Right lung (tissue), 5 donors: ENCODE measurements around the gene KLC4. TPM values are rescaled to one million over a fixed set of nuclear protein-coding genes. Genes with fewer than 3 reads are reported as not detected.
"Not testable (repeated sequence)": the region's sequence is repeated elsewhere in the genome, so short reads cannot be mapped to it uniquely, and the experiment has no call there.

Experiments
- DNase-seq, 2 donors: peaks; one replicate each; pipeline ENCODE4 v3.0.0-alpha.2; 2013
- polyA plus RNA-seq, 5 donors: library from polyadenylated mRNA; unstranded; fragments of 120-200 nt; gene quantifications; one replicate each; pipeline versions ENCODE4 v1.2.1 to v1.2.3, GENCODE V29; 2013; ENCODE audit warnings: inconsistent platforms in 1 of 5, low replicate concordance in 1 of 5; ENCODE audit not compliant: insufficient read length in 5 of 5, insufficient read depth in 1 of 5

KLC4 gene
- polyA plus RNA-seq, 5 donors = 44.0 to 59.8 (median 45.1) TPM

DNA sequence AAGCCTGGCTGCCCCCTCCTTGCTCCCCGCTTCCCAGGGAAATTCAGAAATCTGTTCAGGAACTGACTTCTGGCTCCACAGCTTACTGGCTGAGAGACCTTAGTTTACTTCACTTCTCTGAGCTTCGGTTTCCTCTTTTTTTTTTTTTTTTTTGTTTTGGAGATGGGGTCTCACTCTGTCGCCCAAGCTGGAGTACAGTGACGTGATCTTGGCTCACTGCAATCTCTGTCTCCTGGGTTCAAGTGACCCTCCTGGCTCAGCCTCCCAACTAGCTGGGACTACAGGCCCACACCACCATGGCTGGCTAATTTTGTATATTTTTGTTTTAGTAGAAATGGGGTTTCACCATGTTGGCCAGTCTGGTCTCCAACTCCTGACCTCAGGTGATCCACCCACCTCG is 31.6 kb downstream of the KLC4 start:
- DNase-seq = no peak

DNA sequence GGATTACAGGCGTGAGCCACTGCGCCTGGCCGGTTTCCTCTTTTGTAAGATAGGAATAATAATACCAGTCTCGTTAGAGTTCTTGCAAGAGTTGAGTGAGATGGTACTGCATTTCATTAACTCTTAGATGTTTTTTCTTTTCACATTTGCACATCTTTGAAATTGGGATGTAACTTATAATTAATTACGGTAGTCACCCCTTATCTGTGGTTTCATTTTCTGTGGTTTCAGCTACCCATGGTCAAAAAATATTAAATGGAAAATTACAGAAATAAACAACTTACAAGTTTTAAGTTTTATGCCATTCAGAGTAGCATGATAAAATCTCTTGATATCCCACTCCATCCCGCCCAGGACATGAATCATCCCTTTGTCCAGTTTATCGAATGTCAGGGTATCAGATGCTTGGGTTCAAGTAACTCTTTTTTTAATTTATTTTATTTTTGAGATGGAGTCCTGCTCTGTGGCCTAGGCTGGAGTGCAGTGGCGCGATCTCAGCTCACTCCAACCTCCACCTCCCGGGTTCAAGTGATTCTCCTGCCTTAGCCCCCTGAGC is 32.1 kb downstream of the KLC4 start:
- no peak for DNase-seq

DNA sequence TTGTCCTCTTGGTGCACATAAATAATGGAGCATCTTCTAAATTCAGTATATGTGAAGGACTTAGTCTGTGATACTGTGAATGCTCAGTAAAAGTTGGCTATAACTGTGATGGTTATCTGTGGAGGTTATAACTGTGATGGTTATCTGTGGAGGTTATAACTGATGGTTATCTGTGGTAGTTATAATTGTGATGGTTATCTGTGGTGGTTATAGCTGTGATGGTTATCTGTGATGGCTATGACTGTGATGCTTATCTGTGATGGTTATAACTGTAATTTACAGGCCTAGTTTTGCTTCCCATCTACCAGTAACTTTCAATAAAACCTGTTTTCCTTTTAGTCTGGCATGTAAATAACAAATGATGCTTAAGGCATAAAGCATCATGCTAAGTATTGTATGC is 33.2 kb downstream of the KLC4 start:
- no peak for DNase-seq

DNA sequence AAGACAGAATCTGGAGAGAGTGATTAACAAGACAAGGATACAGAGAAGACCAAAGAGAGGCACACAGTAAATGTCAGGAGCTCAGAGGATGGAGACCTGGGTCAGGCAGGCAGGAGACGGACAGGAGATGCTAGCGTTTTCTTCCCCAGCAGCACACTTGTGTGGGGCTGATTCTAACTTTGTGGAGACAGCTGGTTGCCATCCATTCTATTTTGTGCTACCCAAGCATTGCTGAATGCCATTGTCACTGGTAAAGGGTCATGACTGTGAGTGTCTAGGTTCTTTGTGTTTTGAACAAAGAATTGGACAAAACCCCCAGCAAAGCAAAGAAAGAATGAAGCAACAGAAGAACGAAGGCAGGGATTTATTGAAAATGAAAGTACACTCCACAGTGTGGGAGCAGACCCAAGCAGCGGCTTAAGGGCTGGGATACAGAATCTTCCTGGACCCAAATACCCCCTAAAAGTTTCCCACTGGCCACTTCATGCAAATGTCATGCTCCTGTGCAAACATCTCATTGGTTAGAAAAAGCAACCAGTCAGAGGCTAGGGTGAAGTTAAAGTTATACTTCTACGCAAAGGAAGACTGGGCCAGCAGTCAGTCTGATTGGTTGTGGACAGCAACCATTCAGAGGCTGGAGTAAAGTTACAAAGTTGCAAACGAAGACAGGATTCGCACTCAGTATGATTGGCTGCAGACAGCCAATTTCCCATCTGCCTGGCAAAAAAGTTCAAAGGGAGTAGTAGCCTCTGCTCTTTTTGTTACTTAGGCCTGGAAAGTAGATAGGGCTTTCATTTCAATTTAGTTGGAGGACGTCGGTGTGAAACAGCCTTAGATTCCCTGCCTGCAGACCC is 34.2 kb downstream of the KLC4 start:
- no peak for DNase-seq

DNA sequence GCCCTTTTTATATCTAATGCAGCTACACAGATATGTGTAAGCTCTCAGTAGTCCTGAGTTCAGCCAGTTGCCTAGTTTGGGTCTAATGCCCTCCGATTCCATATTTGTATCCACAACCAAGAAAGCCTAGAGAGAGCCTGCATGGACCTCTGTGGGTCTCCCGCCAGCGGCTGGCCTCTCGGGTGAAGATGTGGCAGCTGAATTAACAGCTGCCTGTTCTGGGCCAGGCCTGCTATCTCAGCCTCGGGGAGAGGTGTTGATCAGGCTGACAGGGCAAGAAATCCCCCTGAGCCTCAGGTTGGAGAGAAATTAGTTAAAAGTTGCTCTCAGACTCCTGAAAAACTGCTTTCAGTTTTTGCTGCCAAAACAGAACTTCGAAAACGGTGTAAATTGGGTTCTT is 36.5 kb downstream of the KLC4 start:
- DNase-seq = no peak

DNA sequence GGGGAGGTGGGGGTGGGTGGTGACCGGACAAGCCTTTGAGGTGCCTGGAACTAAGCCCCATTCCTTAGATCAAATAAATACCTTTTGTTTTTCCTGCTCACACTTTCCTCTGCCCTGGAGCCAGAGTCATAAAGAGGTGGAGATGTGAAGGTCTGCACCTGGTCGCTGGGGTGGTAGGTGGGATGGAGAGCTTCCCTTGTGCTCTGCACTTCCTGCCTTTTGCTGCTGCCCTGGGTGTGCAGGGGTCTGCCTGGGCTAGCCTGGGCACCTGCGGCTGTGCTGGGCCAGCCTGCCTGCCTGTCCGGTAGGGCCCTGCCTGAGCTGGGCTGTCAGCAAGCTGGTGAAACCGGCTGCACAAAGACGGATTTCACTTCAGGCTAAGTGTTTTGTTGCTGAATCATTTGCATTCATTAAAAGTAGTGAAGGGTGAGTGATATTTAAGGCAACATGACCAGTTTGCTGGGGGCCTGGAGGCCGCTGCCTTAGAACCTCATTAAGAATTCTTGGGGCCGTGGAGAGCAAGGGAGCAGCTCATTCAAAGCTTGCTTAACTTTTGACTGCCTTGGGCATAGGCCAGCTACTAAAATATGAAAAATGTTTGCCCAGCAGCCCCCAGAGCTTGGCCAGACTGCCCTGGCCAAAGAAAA is 37.1 kb downstream of the KLC4 start:
- peak; percentile 76 to 78 for DNase-seq

DNA sequence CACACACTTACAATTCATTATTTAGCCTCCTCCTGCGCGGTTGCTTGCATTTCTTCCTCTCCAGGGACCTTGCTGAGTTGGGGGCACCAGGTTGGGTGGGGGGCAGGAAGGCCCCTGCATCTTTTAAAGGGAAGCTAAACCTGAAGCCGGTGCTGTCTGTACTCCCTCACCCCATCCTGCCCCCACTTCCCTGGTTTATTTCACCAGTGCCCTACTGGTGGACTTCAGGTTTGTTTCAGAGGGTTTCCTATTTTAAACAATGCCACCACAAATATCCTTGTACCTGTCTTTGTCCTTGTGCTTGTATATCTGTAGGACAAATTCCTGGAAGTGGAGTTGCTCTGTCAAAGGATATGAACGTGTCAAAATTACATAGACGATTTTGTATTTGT is 37.7 kb downstream of the KLC4 start:
- DNase-seq = no peak

DNA sequence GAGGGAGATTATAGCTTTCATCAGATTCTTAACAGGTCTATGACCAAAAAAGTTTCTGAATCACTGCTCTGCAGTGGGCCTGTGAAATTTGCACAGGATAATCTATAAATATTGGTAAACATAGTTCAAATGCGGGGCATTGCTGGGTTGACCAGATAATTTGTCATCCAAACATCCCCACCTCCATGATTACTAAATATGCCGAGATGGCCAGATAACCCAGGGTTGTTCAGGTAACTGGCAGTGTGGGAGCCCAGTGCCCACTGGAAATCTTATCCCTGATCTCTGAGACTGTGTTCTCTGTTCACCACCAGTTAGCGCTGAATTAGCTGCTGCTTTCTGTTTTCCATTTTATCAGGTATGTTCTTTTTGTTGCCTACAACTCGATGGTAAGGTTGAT is 38.1 kb downstream of the KLC4 start:
- no peak for DNase-seq

DNA sequence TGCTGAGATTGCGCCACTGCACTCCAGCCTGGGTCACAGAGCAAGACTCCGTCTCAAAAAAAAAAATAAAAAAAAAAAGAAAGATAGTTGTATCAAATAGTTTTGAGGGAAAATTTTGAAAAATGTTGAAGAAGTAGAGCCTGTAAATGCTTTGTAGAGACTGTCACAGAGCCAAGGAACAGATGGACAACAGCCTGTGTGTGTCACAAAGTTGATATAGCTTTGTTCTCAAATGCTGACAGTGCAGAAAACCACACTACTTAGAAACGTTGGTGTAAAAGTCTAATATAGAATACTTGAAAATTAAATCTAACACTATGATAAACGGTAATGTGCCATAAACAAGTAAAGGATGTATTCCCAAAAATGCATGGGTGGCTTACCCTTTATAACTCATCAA is 42.1 kb downstream of the KLC4 start:
- DNase-seq = no peak

DNA sequence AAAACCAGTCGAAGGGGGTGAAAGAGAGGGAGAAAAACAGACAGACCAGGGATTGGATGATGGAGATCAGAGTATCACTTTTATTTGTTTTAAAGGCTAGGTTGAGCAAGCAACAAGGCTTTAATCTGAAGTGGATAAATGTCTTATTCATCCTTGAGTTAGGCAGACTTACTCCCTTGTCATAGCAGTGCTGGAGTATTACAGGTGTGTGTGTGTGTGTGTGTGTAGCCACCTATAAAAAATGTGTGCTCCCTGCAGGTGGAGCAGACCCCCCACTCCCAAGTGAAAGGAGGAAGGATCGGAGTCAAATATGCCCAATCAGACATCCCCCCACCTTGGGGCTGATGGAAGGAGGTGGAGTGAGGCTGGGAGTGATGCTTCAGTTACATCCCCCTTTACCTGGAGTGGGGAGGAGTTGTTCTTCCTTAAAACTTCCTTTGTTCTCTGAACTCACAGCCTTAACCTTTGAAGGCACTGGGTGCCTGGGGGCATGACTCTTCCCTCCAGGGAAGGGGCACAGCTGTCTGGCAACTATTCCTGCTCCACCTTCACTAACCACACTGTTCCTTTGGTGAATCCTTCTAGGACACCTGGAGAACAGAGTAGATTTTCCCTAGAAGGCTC is 43.9 kb downstream of the KLC4 start:
- no peak for DNase-seq

DNA sequence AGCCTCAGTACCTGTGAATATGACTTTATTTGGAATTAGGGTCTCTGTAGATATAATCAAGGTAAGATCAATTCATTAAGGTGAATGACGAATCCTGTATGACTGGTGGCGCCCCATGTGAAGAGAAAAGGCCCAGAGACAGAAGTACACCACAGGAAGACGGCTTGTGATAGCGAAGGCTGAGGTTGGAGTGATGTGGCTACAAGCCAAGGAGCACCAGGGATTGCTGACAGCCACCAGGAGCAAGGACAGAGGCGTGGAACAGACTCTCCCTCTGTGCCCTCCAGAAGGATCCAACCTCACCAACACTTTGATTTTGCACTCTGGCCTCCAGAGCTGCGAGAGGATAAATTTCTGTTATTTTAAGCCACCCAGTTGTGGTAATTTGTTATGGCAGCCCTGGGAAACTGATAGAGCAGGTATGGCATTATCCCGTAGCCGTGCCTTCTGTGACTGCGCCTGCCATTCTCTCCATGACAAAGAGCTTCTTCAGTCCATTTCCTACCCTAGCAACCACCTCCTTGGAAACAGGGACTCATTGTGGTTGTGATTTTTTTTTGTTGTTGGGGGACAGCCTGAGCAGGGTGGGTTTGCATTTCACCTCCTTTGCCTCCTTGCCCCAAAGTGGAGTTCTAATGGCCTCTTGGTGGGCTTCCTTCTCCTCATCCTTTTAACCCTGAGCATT is 46.2 kb downstream of the KLC4 start:
- DNase-seq = no peak

DNA sequence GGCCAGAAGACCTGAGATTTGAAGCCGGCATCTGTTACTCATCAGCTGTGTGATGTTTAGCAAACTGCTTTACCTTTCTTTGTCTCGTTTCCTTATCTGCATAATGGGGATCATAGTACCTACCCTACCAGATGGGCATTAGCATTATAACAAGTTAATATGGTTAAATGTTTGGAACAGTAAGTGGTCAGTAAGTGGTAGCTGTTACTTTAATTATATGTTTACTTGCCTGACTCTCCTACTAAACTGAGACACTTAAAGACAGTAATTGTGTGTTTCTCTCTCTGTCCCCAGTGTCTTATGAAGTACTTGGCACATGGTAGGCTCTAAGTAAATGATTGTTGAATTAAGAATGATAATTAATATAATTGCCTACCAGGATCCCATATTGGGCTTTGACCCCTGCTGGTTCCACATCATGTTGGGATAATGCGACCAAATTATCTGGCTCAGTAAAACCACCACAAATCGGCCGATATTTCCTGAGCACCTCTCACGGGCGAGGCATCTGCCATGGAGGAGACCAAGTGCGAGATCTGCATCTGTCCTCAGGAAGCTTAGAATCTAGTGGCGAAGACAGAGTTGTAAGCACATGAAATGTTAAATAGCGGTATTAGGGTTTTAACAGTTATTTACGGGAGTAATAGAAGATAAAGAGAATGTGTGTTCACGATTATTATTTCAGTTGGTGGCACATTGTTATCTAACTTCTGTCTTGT is 48.1 kb downstream of the KLC4 start:
- no peak for DNase-seq

DNA sequence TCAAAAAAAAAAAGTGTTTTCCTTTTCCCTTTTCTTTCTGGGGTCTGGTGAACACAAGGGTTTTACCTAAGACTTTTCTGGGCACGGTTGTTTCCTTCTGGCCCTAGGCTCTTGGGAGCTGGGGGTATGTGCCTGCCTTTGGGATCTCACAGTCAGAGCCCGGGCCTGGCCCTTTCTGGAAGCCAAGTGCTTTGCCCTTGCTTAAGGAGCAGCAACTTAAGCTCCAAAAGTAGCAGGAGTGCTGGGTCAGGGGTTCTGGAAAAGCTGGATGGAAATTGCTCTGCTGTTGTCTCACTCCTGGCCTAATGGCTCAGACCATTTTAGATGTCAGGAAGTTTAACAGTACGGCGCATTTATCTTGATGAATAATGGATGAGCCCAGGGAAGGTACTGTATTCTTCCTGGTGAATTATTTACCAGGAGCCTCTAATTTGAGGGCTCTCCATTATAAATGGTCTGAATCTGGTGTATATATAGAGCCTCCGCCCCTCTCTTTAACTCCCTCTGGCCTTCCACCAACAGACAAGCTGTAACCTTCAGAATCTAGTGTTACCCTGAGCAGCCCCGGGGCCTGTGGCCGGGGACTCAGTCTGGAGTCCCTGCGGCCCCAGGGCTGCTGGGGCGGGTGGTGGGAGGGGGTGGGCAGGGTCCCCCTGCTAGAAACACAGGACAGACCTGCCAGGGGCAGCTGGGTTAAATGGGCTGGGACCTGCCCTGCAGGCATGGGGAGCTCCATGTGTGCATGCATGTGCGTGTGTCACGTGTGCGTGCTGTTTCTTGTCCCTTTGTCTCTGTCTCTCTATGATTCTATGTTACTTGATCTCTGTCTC is 54.2 kb downstream of the KLC4 start:
- no peak for DNase-seq

DNA sequence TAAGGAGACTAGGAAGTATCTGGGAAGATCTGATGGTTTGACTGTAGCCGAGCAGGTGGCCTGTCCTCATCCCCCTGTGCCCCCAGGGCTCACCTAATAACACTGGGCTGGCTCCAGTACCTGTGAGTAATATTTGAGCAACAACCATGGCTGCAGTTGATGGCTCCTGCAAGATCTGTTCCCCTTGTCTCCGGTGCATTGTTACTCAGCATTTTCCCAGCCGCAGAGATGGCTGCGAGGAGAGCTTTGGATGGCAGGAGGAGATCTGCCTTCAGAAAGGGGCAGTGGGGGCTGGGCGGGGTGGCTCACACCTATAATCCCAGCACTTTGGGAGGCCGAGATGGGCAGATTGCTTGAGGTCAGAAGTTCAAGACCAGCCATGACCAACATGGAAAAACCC is 55.9 kb downstream of the KLC4 start:
- DNase-seq = no peak

DNA sequence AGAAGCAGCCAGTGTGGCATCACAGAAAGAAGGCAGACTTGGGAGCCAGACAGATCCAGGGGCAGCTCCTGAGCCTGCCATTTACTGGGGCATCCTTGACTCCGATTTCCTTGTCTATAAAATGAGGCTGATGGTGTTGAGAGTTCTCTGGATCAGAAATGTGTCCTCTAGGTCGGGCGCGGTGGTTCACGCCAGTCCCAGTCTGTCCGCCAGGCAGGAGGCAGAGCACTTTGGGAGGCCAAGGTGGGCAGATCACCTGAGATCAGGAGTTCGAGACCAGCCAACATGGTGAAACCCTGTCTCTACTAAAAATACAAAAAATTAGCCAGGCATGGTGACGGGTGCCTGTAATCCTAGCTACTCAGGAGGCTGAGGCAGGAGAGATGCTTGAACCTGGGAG is 58.0 kb downstream of the KLC4 start:
- DNase-seq = not testable (repeated sequence)

DNA sequence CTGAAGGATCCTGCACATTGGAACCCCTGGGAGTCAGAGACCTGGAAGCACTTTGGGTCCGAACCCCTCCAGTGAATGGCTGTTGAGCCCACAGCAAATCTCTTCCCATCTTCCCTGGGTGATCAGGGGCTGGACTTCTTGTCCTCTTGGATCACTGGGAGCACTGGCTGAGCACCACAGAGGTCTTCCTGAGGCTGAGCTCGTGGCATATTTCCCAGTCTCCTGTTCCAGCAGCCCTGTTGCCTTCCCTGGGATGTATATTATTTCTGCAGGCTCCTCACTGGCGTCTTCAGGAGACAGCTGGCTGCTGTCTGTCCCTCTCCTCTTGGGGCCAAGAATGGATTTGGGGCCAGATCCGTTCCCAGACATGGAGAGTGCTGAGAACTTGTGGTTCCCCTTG is 60.1 kb downstream of the KLC4 start:
- DNase-seq = no peak

DNA sequence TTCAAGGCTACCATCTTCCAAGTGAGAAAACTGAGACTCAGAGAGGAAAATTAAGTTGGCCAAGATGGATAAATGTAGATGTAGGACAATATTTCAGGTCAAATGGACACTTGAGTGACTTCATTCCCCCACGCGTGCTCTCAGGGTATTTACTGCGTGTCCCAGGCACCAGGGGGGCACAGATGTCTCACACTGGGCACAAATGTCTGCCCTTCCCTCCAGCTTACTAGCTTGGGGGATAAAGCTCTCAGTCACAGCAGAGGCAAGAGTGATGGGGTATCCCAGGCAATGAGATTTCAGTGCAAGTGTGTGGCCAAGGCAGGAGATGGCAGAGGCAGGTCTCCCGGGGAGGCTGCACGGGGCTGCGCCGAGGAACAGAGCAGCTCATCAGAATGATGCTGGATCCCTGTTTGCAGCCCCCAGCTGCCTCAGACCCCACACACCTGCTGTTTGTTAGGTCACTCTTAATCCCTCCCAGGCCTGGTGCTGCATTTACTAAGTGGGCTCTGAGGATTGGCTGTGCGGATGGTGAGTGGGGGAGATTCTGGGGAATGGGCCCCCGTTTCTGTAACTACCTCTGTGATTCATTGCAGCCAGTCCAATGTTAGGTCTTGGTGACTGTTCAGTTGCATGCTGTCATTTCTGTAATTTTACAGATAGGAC is 60.8 kb downstream of the KLC4 start:
- DNase-seq = no peak

DNA sequence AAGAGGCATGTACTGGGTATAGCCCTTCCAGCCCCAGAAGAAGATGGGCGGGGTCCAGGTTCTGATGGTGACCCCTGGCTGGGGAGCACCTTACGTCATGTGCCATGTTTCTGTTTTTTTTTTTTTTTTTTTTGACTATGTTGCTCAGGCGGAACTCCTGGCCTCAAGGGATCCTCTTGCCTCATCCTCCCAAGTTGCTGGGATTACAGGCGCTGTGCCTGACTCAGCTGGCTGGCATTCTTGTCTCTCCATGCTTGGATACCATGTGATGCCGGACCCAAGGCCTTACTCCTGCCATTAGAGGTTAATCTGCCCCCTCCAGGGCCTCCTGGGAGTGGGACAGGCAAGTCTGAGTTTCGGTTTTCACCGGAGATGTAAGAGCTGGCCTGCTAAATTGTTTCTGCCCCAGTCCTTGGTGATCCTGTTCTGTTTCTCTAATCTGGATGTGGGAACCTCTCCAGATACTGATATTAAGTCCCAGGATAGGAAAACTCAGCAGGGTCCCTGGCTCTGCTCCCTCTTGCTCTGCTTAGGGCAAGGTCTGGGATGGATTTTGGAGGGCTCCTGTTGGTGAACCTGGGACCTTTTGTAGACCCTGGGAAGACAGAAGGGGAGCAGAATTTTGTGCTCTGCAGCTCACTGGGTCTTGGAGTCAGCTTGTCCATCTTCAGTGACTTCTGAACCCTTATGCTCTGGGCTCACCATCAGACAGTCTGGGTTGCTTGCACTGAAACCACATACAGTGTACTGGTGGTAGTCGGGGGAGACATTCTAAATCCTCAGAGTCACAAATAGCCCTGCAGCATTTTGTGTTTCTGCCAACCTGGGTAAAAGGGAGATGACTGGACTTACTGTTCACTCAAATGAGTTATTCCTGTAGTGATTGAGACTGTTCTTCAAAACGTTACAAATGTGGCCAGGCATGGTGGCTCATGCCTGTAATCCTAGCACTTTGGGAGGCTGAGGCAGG is 61.8 kb downstream of the KLC4 start:
- no peak for DNase-seq

DNA sequence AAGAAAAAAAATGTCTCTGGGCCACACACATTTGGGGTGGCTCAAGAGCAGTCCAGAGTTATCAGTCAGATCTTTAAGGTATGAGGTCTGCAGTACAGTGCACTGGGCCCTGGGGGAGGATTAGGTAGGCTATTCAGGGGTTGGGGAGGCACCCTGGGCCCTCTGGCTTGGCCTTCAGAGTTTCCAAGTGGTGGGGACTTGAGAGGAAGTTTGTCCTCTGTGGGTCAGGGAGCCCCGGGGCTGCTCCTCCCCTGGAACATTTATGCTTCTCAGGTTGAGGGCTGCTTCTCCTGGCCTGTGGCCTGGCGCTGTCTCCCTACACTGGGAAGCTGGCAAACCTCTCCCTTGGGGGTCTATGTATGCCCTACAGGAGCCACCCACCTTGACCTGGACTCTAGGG is 62.7 kb downstream of the KLC4 start:
- DNase-seq = no peak
